Testis (tissue), 2 donors: ENCODE data around the gene C4A.

ENCODE experiments used
- POLR2A ChIP-seq: fragments of 450-650 bp; IDR thresholded peaks from one replicate; pipeline ENCODE4 v1.6.1; 2017; ENCODE audit warnings: antibody characterized with exemption, mild to moderate bottlenecking, moderate library complexity
- TF ChIP-seq, protein P1 (sequence below), 3 experiments: fragments of 450-650 bp in 2 of 3; fragments of 200-600 bp in 1 of 3; sonication (generic) in 1 of 3; IDR thresholded peaks; one replicate each; pipeline ENCODE4 v1.5.1; 2016 to 2019; ENCODE audit warnings: antibody characterized with exemption in 3 of 3, mild to moderate bottlenecking in 2 of 3, moderate library complexity in 1 of 3

DNA sequence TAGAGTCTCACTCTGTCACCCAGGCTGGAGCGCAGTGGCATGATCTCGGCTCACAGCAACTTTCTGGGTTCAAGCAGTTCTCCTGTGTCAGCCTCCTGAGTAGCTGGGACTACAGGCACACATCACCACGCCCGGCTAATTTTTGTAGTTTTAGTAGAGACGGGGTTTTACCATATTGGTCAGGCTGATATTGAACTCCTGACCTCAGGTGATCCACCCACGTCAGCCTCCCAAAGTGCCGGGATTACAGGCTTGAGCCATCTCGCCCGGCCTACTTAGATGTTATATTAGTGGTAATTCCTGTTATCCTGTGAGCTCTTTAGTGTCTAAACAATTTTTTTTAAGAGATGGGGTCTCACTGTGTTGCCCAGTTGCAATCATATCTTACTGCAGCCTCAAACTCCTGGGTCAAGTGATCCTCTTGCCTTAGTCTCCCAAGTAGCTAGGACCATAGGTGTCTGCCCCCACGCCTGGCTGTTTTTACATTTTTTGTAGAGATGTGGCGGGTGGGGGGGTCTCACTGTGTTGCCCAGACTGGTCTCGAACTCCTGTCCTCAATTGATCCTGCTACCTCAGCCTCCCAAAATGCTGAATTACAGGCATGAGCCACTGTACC lies 3.9 kb upstream of the C4A start:
- no peak for TF ChIP-seq POLR2A
- TF ChIP-seq, protein P1, sequence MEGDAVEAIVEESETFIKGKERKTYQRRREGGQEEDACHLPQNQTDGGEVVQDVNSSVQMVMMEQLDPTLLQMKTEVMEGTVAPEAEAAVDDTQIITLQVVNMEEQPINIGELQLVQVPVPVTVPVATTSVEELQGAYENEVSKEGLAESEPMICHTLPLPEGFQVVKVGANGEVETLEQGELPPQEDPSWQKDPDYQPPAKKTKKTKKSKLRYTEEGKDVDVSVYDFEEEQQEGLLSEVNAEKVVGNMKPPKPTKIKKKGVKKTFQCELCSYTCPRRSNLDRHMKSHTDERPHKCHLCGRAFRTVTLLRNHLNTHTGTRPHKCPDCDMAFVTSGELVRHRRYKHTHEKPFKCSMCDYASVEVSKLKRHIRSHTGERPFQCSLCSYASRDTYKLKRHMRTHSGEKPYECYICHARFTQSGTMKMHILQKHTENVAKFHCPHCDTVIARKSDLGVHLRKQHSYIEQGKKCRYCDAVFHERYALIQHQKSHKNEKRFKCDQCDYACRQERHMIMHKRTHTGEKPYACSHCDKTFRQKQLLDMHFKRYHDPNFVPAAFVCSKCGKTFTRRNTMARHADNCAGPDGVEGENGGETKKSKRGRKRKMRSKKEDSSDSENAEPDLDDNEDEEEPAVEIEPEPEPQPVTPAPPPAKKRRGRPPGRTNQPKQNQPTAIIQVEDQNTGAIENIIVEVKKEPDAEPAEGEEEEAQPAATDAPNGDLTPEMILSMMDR (IDR thresholded peaks at IDR 0.05), result no peak
